Endothelial cell (in vitro differentiated cells): ENCODE results near the gene TAB2. TPM values are rescaled to one million over a fixed set of nuclear protein-coding genes. Genes with fewer than 3 reads are reported as not detected.

ENCODE experiments used
- DNase-seq: peaks from one replicate; pipeline ENCODE4 v3.0.0; 2021; ENCODE audit warnings: low spot score
- H3K27ac Mint-ChIP-seq: one replicate; pipeline ENCODE4 v1.8.0; 2021; ENCODE audit warnings: mixed read lengths, inconsistent platforms; ENCODE audit not compliant: unreplicated experiment
- H3K27me3 Mint-ChIP-seq: one replicate; pipeline ENCODE4 v1.8.0; 2021; ENCODE audit warnings: mild to moderate bottlenecking, moderate library complexity, mixed read lengths, inconsistent platforms; ENCODE audit not compliant: unreplicated experiment
- H3K36me3 Mint-ChIP-seq: one replicate; pipeline ENCODE4 v1.8.0; 2021; ENCODE audit warnings: mild to moderate bottlenecking, low read depth, mixed read lengths, inconsistent platforms; ENCODE audit not compliant: unreplicated experiment
- H3K4me1 Mint-ChIP-seq: one replicate; pipeline ENCODE4 v1.8.0; 2021; ENCODE audit warnings: mild to moderate bottlenecking, mixed read lengths, inconsistent platforms; ENCODE audit not compliant: unreplicated experiment
- H3K4me3 Mint-ChIP-seq: one replicate; pipeline ENCODE4 v1.8.0; 2021; ENCODE audit warnings: mild to moderate bottlenecking, mixed read lengths, inconsistent platforms; ENCODE audit not compliant: unreplicated experiment
- H3K9me3 Mint-ChIP-seq: one replicate; pipeline ENCODE4 v1.8.0; 2021; ENCODE audit warnings: mixed read lengths, inconsistent platforms; ENCODE audit not compliant: unreplicated experiment
- total RNA-seq: library from RNA; stranded (reverse); fragmentation: NEBNext Ultra II Directional; extraction: Animal tissue kit (Norgen Biotek cat#: 25700); gene quantifications from one replicate; pipeline ENCODE4 v1.2.1, GENCODE V29; 2021; ENCODE audit not compliant: unreplicated experiment
- TF ChIP-seq, protein P1 (sequence below): fragments of 200-600 bp; sonication (generic); IDR thresholded peaks from one replicate; pipeline ENCODE4 v1.5.0; 2021; ENCODE audit warnings: antibody characterized with exemption; ENCODE audit not compliant: unreplicated experiment

TAB2 gene
- total RNA-seq, 1 donor from 2014 or later = 105 TPM

DNA sequence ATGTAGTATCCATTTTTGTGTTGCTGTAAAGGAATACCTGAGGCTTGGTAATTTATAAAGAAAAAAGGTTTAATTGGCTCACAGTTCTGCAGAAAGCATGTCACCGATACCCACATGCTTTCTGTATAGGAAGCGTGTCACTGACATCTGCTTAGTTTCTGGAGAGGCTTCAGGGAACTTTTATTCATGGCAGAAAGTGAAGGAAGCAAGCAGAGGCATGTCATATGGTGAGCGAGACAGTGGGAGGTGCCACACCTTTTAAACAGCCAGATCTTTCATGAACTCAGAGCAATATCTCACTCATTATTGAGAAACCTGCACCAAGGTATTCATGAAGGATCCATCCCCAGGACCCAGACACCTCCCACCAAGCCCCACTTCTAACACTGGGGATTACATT is 86.0 kb downstream of the TAB2 start:
- H3K4me3 Mint-ChIP-seq = no peak overlapping the region
- peaks cover 49% of the 10 kb centered on the region for H3K36me3 Mint-ChIP-seq
- no peaks in the 10 kb centered on the region for H3K4me1 Mint-ChIP-seq
- TF ChIP-seq, protein P1, sequence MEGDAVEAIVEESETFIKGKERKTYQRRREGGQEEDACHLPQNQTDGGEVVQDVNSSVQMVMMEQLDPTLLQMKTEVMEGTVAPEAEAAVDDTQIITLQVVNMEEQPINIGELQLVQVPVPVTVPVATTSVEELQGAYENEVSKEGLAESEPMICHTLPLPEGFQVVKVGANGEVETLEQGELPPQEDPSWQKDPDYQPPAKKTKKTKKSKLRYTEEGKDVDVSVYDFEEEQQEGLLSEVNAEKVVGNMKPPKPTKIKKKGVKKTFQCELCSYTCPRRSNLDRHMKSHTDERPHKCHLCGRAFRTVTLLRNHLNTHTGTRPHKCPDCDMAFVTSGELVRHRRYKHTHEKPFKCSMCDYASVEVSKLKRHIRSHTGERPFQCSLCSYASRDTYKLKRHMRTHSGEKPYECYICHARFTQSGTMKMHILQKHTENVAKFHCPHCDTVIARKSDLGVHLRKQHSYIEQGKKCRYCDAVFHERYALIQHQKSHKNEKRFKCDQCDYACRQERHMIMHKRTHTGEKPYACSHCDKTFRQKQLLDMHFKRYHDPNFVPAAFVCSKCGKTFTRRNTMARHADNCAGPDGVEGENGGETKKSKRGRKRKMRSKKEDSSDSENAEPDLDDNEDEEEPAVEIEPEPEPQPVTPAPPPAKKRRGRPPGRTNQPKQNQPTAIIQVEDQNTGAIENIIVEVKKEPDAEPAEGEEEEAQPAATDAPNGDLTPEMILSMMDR = no peak
- H3K27ac Mint-ChIP-seq = no peak overlapping the region
- no peaks in the 10 kb centered on the region for H3K9me3 Mint-ChIP-seq
- DNase-seq = no peak
- no peaks in the 10 kb centered on the region for H3K27me3 Mint-ChIP-seq

DNA sequence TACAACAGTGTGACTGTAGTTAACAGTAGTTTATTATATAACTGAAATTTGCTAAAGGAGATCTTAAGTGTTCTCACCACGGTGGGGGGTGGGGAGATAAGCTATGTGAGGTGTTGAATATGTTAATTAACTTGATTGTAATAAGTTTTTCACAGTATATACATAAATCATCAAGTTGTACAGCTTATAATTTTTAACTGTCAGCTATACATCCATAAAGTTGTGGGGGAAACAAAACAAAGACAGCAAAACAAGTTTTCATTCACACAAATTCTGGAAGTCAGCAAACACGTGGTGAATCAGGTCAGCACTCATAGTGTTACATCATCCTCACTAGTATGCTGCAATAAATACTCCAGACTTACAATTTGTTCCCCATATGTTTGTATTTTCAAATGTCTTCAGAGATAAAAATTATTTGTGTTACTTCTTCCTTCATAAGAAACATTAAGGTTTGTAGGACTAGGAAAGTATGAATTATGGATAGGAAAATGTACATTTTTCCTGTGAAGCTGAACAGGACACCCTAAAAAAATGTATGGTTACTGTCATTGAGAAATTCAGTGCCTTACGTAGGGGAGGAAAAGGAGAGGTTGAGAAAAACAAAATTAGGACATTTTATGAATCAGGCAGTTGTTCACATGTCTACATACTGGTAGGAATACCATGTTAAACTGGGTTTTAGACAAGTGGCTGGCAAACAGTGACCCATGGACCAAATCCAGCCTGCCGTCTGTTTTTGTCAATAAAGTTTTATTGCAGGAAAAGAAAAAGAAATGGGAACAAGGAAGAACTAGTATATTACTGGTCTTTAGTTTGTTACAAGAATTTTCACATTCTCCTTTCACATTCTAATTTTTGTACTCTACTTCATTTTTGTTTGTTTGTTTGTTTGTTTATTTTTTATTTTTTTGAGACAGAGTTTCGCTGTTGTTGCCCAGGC is 88.6 kb downstream of the TAB2 start:
- Mint-ChIP-seq H3K36me3 (peaks cover 34% of the 10 kb centered on the region), H3K27me3 (no peaks in the 10 kb centered on the region), H3K4me1 (no peaks in the 10 kb centered on the region), H3K9me3 (no peaks in the 10 kb centered on the region), H3K4me3 (peak overlapping the region; percentile 13), H3K27ac (no peak overlapping the region)
- TF ChIP-seq, protein P1 = no peak
- no peak for DNase-seq

DNA sequence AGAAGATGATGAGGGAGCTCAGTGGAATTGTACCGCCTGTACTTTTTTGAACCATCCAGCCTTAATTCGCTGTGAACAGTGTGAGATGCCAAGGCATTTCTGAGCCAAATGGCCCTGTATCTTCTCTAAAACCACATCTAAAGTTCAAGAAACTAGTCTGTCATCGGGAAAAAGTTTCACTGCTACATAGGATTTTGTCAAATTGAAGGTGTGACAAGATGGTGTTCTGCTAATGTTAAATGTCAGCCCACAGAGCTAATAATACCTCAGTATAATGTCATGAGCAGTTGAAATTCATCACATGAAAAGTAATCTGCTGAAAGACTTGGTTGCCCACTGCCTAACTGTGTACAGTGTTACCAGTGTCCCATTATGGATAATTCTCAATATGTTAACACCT is 92.1 kb downstream of the TAB2 start:
- no peaks in the 10 kb centered on the region for H3K9me3 Mint-ChIP-seq
- peaks cover 22% of the 10 kb centered on the region for H3K36me3 Mint-ChIP-seq
- no peak for DNase-seq
- no peak overlapping the region for H3K4me3 Mint-ChIP-seq
- H3K27me3 Mint-ChIP-seq = no peaks in the 10 kb centered on the region
- no peaks in the 10 kb centered on the region for H3K4me1 Mint-ChIP-seq
- TF ChIP-seq, protein P1 = no peak
- H3K27ac Mint-ChIP-seq = no peak overlapping the region

GRCh38 chr6:149410557-149410956 is 93.0 kb downstream of the TAB2 start:
- H3K9me3 Mint-ChIP-seq = no peaks in the 10 kb centered on the region
- H3K27me3 Mint-ChIP-seq = peaks cover under 1% of the 10 kb centered on the region
- no peak overlapping the region for H3K4me3 Mint-ChIP-seq
- no peaks in the 10 kb centered on the region for H3K4me1 Mint-ChIP-seq
- TF ChIP-seq, protein P1 = no peak
- H3K27ac Mint-ChIP-seq = no peak overlapping the region
- DNase-seq = no peak
- H3K36me3 Mint-ChIP-seq = peaks cover 19% of the 10 kb centered on the region

DNA sequence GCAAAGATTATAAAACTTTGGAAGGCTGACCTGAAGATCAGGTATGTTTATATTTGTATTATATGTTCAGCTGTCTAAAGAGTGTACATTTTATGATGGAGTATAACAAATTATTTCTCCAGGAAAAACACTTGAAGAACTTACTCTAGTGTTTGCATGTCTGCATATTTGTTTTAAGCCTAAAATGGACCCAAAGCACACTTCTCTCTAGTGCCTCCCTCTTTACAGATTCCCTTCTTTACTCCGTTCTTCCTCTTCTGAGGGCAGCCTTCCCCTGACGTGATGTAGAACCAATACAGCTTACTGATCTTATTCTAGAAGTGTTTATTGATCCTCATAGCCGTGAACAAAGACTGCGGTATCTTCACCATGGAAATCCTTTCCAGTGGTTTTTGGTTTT is 96.5 kb downstream of the TAB2 start:
- H3K36me3 Mint-ChIP-seq = peaks cover 14% of the 10 kb centered on the region
- H3K4me3 Mint-ChIP-seq = no peak overlapping the region
- no peaks in the 10 kb centered on the region for H3K4me1 Mint-ChIP-seq
- H3K9me3 Mint-ChIP-seq = no peaks in the 10 kb centered on the region
- no peak overlapping the region for H3K27ac Mint-ChIP-seq
- TF ChIP-seq, protein P1 = no peak
- no peak for DNase-seq
- H3K27me3 Mint-ChIP-seq = peaks cover 1% of the 10 kb centered on the region
